Mucosa of rectum (tissue), 2 donors: ENCODE measurements around the gene SMO.

Experiments
- H3K27ac ChIP-seq, 2 donors: one replicate each; pipeline ENCODE4 v1.7.0; 2013; ENCODE audit warnings: inconsistent platforms in 2 of 2, low read depth in 2 of 2, low read length in 2 of 2
- H3K27me3 ChIP-seq, 2 donors: one replicate each; pipeline ENCODE4 v1.7.0; 2013; ENCODE audit warnings: low read length in 2 of 2; ENCODE audit not compliant: control insufficient read depth in 2 of 2, insufficient read depth in 2 of 2
- H3K36me3 ChIP-seq, 2 donors: one replicate each; pipeline ENCODE4 v1.7.0; 2013; ENCODE audit warnings: low read length in 2 of 2; ENCODE audit not compliant: control insufficient read depth in 2 of 2, insufficient read depth in 2 of 2
- H3K4me1 ChIP-seq, 2 donors: one replicate each; pipeline ENCODE4 v1.7.0; 2013; ENCODE audit warnings: low read length in 2 of 2, mild to moderate bottlenecking in 1 of 2; ENCODE audit not compliant: control insufficient read depth in 2 of 2, insufficient read depth in 2 of 2
- H3K4me3 ChIP-seq, 2 donors: one replicate each; pipeline ENCODE4 v1.7.0; 2013; ENCODE audit warnings: low read length in 2 of 2
- H3K9ac ChIP-seq, 2 donors: one replicate each; pipeline ENCODE4 v1.7.0; 2013; ENCODE audit warnings: low read length in 2 of 2, low read depth in 1 of 2, mild to moderate bottlenecking in 1 of 2
- H3K9me3 ChIP-seq, 2 donors: one replicate each; pipeline ENCODE4 v1.7.0; 2013; ENCODE audit warnings: low read length in 2 of 2; ENCODE audit not compliant: control insufficient read depth in 2 of 2
- donor health status: healthy.
- donor health status: Normal muscosa, but diverticular disease.

Gene SMO

DNA sequence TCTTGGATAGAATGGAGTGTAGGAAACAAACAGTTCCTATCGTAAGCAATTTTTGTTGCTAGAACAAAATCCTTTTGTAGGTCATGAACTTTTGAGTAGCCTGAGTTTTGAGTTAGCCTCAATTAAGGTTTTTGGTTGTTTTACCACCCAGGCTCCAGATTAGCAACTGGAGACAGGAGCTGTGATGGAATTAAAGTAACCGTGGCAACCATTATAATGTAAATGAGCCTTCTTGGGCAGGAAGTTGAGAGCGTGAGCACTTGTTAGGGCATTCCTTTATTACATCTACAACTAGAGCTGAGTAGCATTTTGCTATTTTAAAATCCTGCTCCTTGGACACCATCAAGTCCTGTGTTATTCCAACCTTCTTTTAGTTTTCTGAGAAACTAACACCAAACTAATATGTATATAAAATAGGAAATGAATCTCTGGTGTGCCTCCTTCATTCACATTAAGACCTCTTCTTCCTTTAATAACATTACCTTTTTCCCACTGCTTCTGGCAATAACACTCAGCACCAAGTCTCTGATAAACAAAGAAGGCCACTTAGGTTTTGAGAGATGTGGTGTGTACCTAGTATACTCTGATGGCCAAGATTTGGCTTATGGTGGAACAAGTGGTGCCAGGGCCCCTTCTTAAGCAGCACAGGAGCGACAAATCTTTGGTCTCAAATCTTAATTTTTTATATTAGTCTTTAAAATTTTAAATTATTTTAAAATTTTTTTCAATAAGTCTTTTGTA lies 70.4 kb downstream of the SMO start:
- no peaks in the 10 kb centered on the region for H3K9me3 ChIP-seq
- H3K27me3 ChIP-seq: no peaks in the 10 kb centered on the region
- H3K36me3 ChIP-seq: no peaks in the 10 kb centered on the region
- no peak overlapping the region for H3K4me3 ChIP-seq
- H3K9ac ChIP-seq: no peak overlapping the region
- no peak overlapping the region for H3K27ac ChIP-seq
- H3K4me1 ChIP-seq: no peaks in the 10 kb centered on the region

DNA sequence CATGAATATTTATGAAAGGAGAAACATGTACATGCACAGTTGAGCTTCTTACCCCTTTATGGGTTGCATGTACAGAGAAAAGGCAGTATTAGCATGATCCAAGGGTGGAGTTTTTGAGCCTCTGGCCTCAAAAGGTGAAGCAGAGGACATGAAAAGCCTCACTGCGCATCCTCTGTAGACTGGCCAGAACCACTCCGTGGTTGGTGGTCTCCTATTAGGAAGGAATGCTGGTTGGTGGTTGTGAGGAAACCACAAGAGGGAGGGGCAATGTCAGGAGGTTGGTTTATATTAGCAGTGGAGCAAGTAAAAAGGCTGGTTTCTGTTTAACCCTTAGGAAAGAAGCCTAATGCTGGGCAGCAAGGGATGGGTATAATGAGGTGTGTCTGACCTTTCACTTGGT lies 73.9 kb downstream of the SMO start:
- no peak overlapping the region for H3K4me3 ChIP-seq
- no peaks in the 10 kb centered on the region for H3K4me1 ChIP-seq
- H3K9ac ChIP-seq: no peak overlapping the region
- H3K27me3 ChIP-seq: no peaks in the 10 kb centered on the region
- H3K36me3 ChIP-seq: no peaks in the 10 kb centered on the region
- H3K9me3 ChIP-seq: no peaks in the 10 kb centered on the region
- no peak overlapping the region for H3K27ac ChIP-seq
